H4 (cell line): Measurements from ENCODE around the gene WRAP73. TPM values are rescaled to one million over a fixed set of nuclear protein-coding genes. Genes with fewer than 3 reads are reported as not detected.
"Not testable (repeated sequence)": the region's sequence is repeated elsewhere in the genome, so short reads cannot be mapped to it uniquely, and the experiment has no call there.

ENCODE experiments used
- DNase-seq: peaks from one replicate; pipeline ENCODE4 v3.0.0-alpha.2; 2015; ENCODE audit warnings: low spot score
- total RNA-seq: library from RNA; depleted of rRNA; stranded (reverse); fragments of >200 nt; shearing (Covaris generic); gene quantifications from 2 replicates; pipeline ENCODE4 v1.2.3, GENCODE V29; 2014

Gene WRAP73
- total RNA-seq, 1 experiment from 2014 or later, result 23.8 TPM

GRCh38 chr1:3599286-3599811 is 50.6 kb downstream of the WRAP73 start:
- DNase-seq, result no peak

GRCh38 chr1:3598522-3599285 is 51.2 kb downstream of the WRAP73 start:
- no peak for DNase-seq

GRCh38 chr1:3598051-3598491 is 51.8 kb downstream of the WRAP73 start:
- DNase-seq, result no peak

GRCh38 chr1:3597599-3597964 is 52.3 kb downstream of the WRAP73 start:
- no peak for DNase-seq

GRCh38 chr1:3596663-3597598 is 53.0 kb downstream of the WRAP73 start:
- no peak for DNase-seq

- no peak for DNase-seq
Observed at GRCh38 chr1:3595949-3596348, 54.0 kb downstream of the WRAP73 start.

GRCh38 chr1:3594706-3595377 is 55.1 kb downstream of the WRAP73 start:
- DNase-seq, result no peak

GRCh38 chr1:3593745-3594144 is 56.2 kb downstream of the WRAP73 start:
- DNase-seq, result no peak

- no peak for DNase-seq
Observed at GRCh38 chr1:3593334-3593733, 56.6 kb downstream of the WRAP73 start.

- no peak for DNase-seq
Observed at GRCh38 chr1:3590951-3591865, 58.7 kb downstream of the WRAP73 start.

GRCh38 chr1:3590139-3590763 is 59.7 kb downstream of the WRAP73 start:
- no peak for DNase-seq

GRCh38 chr1:3588395-3588794 is 61.5 kb downstream of the WRAP73 start:
- DNase-seq, result no peak

- DNase-seq, result no peak
Observed at GRCh38 chr1:3586986-3587759, 62.7 kb downstream of the WRAP73 start.

GRCh38 chr1:3585940-3586568 is 63.8 kb downstream of the WRAP73 start:
- no peak for DNase-seq

- not testable (repeated sequence) for DNase-seq
Observed at GRCh38 chr1:3585353-3585868, 64.5 kb downstream of the WRAP73 start.

GRCh38 chr1:3584915-3585314 is 65.0 kb downstream of the WRAP73 start:
- DNase-seq, result no peak

- DNase-seq, result not testable (repeated sequence)
Observed at GRCh38 chr1:3583751-3584150, 66.2 kb downstream of the WRAP73 start.

GRCh38 chr1:3581296-3582036 is 68.4 kb downstream of the WRAP73 start:
- DNase-seq, result no peak
